Activated T-helper 1 cell treated with Interleukin-2 at 50 U/mL for 16 hours (primary cell): ENCODE results near the gene SMYD3.
"Not testable (repeated sequence)": the region's sequence is repeated elsewhere in the genome, so short reads cannot be mapped to it uniquely, and the experiment has no call there.

ENCODE experiments used
- DNase-seq: peaks from one replicate; pipeline ENCODE4 v3.0.0-alpha.2; 2020; ENCODE audit warnings: low read depth

Gene SMYD3

GRCh38 chr1:245834002-245834401, 673.1 kb downstream of the SMYD3 start:
- DNase-seq: no peak

- no peak for DNase-seq
Observed at GRCh38 chr1:245832771-245833527, 674.1 kb downstream of the SMYD3 start.

GRCh38 chr1:245831518-245831917, 675.6 kb downstream of the SMYD3 start:
- no peak for DNase-seq

GRCh38 chr1:245829826-245830225, 677.3 kb downstream of the SMYD3 start:
- DNase-seq: no peak

- no peak for DNase-seq
Observed at GRCh38 chr1:245829194-245829593, 677.9 kb downstream of the SMYD3 start.

GRCh38 chr1:245827301-245827700, 679.8 kb downstream of the SMYD3 start:
- no peak for DNase-seq

- DNase-seq: no peak
Observed at GRCh38 chr1:245825128-245825901, 681.8 kb downstream of the SMYD3 start.

- DNase-seq: no peak
Observed at GRCh38 chr1:245823408-245824147, 683.5 kb downstream of the SMYD3 start.

GRCh38 chr1:245822996-245823395, 684.1 kb downstream of the SMYD3 start:
- no peak for DNase-seq

GRCh38 chr1:245818363-245818762, 688.7 kb downstream of the SMYD3 start:
- DNase-seq: not testable (repeated sequence)

GRCh38 chr1:245816496-245816895, 690.6 kb downstream of the SMYD3 start:
- DNase-seq: not testable (repeated sequence)

GRCh38 chr1:245814651-245815050, 692.4 kb downstream of the SMYD3 start:
- no peak for DNase-seq

- DNase-seq: no peak
Observed at GRCh38 chr1:245812278-245812677, 694.8 kb downstream of the SMYD3 start.

- no peak for DNase-seq
Observed at GRCh38 chr1:245810789-245811337, 696.2 kb downstream of the SMYD3 start.

GRCh38 chr1:245810181-245810769, 696.8 kb downstream of the SMYD3 start:
- no peak for DNase-seq

GRCh38 chr1:245809361-245809760, 697.7 kb downstream of the SMYD3 start:
- DNase-seq: no peak

GRCh38 chr1:245807954-245808719, 698.9 kb downstream of the SMYD3 start:
- DNase-seq: no peak

- DNase-seq: no peak
Observed at GRCh38 chr1:245807306-245807705, 699.8 kb downstream of the SMYD3 start.

- DNase-seq: no peak
Observed at GRCh38 chr1:245805532-245805931, 701.5 kb downstream of the SMYD3 start.

- no peak for DNase-seq
Observed at GRCh38 chr1:245804696-245805095, 702.4 kb downstream of the SMYD3 start.

- no peak for DNase-seq
Observed at GRCh38 chr1:245803666-245804037, 703.4 kb downstream of the SMYD3 start.
